Fibroblast of lung (primary cell): Measurements from ENCODE around the gene UNC79. TPM values are rescaled to one million over a fixed set of nuclear protein-coding genes. Genes with fewer than 3 reads are reported as not detected.

Source experiments
- DNase-seq, 2 donors: peaks; one replicate each; pipeline versions ENCODE4 v3.0.0 to v3.0.0-alpha.2; 2010; ENCODE audit warnings: low read depth in 2 of 2
- H2AFZ ChIP-seq: 2 replicates; pipeline ENCODE4 v1.5.1; 2012; ENCODE audit warnings: low read length, control low read depth, inconsistent platforms
- H3K27ac ChIP-seq: 2 replicates; pipeline ENCODE4 v1.5.1; 2011; ENCODE audit warnings: low read length, control low read depth; ENCODE audit not compliant: insufficient read depth
- H3K27me3 ChIP-seq: 2 replicates; pipeline ENCODE4 v1.5.1; 2011; ENCODE audit warnings: mild to moderate bottlenecking, low read length; ENCODE audit not compliant: control insufficient read depth, insufficient read depth
- H3K36me3 ChIP-seq: 2 replicates; pipeline ENCODE4 v1.5.1; 2011; ENCODE audit warnings: low read length; ENCODE audit not compliant: control insufficient read depth, insufficient read depth
- H3K4me1 ChIP-seq: 2 replicates; pipeline ENCODE4 v1.5.1; 2011; ENCODE audit warnings: low read length; ENCODE audit not compliant: control insufficient read depth, insufficient read depth; ENCODE audit errors: extremely low read depth
- H3K4me2 ChIP-seq: 2 replicates; pipeline ENCODE4 v1.5.1; 2011; ENCODE audit warnings: low read length, control low read depth; ENCODE audit not compliant: insufficient read depth; ENCODE audit errors: extremely low read depth
- H3K4me3 ChIP-seq, 4 experiments: fragments of 200-600 bp in 1 of 4; sonication (generic) in 1 of 4; replicated peaks in 1 of 4; 2 replicates each; pipeline ENCODE4 v1.5.1; 2011 to 2016; ENCODE audit warnings: low read length in 4 of 4, low read depth in 3 of 4, mild to moderate bottlenecking in 3 of 4, control low read depth in 2 of 4, inconsistent platforms in 1 of 4, mixed read lengths in 1 of 4; ENCODE audit not compliant: insufficient read depth in 1 of 4; ENCODE audit errors: control extremely low read depth in 1 of 4
- H3K79me2 ChIP-seq: 2 replicates; pipeline ENCODE4 v1.5.1; 2012; ENCODE audit warnings: mild to moderate bottlenecking, low read length, inconsistent platforms; ENCODE audit not compliant: control insufficient read depth, insufficient read depth
- H3K9ac ChIP-seq: 2 replicates; pipeline ENCODE4 v1.5.1; 2011; ENCODE audit warnings: mild to moderate bottlenecking, low read length, control low read depth; ENCODE audit not compliant: insufficient read depth
- H3K9me3 ChIP-seq: 2 replicates; pipeline ENCODE4 v1.5.1; 2012; ENCODE audit warnings: low read depth, low read length; ENCODE audit not compliant: control insufficient read depth, insufficient read depth
- H4K20me1 ChIP-seq: 2 replicates; pipeline ENCODE4 v1.5.1; 2011; ENCODE audit warnings: low read length; ENCODE audit not compliant: control insufficient read depth, insufficient read depth; ENCODE audit errors: extremely low read depth
- CTCF ChIP-seq, 2 donors: IDR thresholded peaks in 1 of 2; conservative IDR thresholded peaks in 1 of 2; 1 replicate in 1 of 2; 2 replicates in 1 of 2; pipeline ENCODE4 v1.5.1; 2011 to 2012; ENCODE audit warnings: low read length in 2 of 2, control low read depth in 1 of 2, inconsistent platforms in 1 of 2, low read depth in 1 of 2, mild to moderate bottlenecking in 1 of 2
- EZH2 ChIP-seq: IDR thresholded peaks from 2 replicates; pipeline ENCODE4 v1.5.1; 2012; ENCODE audit warnings: low read length, control low read depth, mild to moderate bottlenecking; ENCODE audit errors: missing control alignments
- polyA plus RNA-seq, 2 donors: library from polyadenylated mRNA; depleted of rRNA in 1 of 2; stranded (reverse) in 1 of 2; unstranded in 1 of 2; fragments of >200 nt; gene quantifications; 2 replicates each; pipeline ENCODE4 v1.2.1, GENCODE V29; 2011 to 2012; ENCODE audit warnings: missing spikeins in 1 of 2
- total RNA-seq: library from RNA; depleted of rRNA; stranded (reverse); fragments of >200 nt; gene quantifications from 2 replicates; pipeline ENCODE4 v1.2.1, GENCODE V29; 2014

The UNC79 gene
- total and polyA plus RNA-seq, 2 donors (not counting 1 experiment from before 2014, with no cell fraction given): 0.02 to 0.17 TPM

- DNase-seq: no peak
- Histone ChIP-seq H3K4me3 (no peak overlapping the region), H3K36me3 (no peaks in the 10 kb centered on the region), H4K20me1 (no peaks in the 10 kb centered on the region), H3K4me2 (no peak overlapping the region), H3K27me3 (no peaks in the 10 kb centered on the region), H3K9ac (no peak overlapping the region), H3K27ac (no peak overlapping the region), H3K9me3 (no peaks in the 10 kb centered on the region), H3K4me1 (no peaks in the 10 kb centered on the region), H2AFZ (no peak overlapping the region), H3K79me2 (no peaks in the 10 kb centered on the region)
- no peak for TF ChIP-seq EZH2
- no peak for TF ChIP-seq CTCF (conservative IDR thresholded peaks at IDR 0.05 in 1 of 2, IDR thresholded peaks at IDR 0.05 in 1 of 2; ENCODE audit: low read depth in 1 of 2, low read length in 2 of 2)
Measured at GRCh38 chr14:93735206-93735605, 304.5 kb downstream of the UNC79 start.

- Histone ChIP-seq H3K9me3 (no peaks in the 10 kb centered on the region), H3K4me2 (no peak overlapping the region)
Measured at GRCh38 chr14:93736378-93737014, 305.8 kb downstream of the UNC79 start.

GRCh38 chr14:93737634-93738033 lies 306.9 kb downstream of the UNC79 start:
- Histone ChIP-seq H3K9me3 (no peaks in the 10 kb centered on the region), H3K27ac (no peak overlapping the region), H4K20me1 (no peaks in the 10 kb centered on the region), H3K4me1 (no peaks in the 10 kb centered on the region), H3K36me3 (no peaks in the 10 kb centered on the region), H3K4me3 (no peak overlapping the region), H2AFZ (no peak overlapping the region), H3K9ac (no peak overlapping the region), H3K4me2 (no peak overlapping the region), H3K79me2 (no peaks in the 10 kb centered on the region), H3K27me3 (no peaks in the 10 kb centered on the region)
- DNase-seq: no peak
- no peak for TF ChIP-seq CTCF (conservative IDR thresholded peaks at IDR 0.05 in 1 of 2, IDR thresholded peaks at IDR 0.05 in 1 of 2; ENCODE audit: low read depth in 1 of 2, low read length in 2 of 2)
- TF ChIP-seq EZH2: no peak

More at GRCh38 chr14:93736378-93737014, 305.8 kb downstream of the UNC79 start:
- H3K4me1 ChIP-seq: no peaks in the 10 kb centered on the region
- no peaks in the 10 kb centered on the region for H3K36me3 ChIP-seq
- no peak overlapping the region for H3K27ac ChIP-seq
- no peaks in the 10 kb centered on the region for H4K20me1 ChIP-seq
- H3K27me3 ChIP-seq: no peaks in the 10 kb centered on the region
- no peaks in the 10 kb centered on the region for H3K79me2 ChIP-seq
- no peak overlapping the region for H3K4me3 ChIP-seq
- DNase-seq: no peak
- H3K9ac ChIP-seq: no peak overlapping the region
- H2AFZ ChIP-seq: no peak overlapping the region
- TF ChIP-seq EZH2 (no peak), CTCF (conservative IDR thresholded peaks at IDR 0.05 in 1 of 2, IDR thresholded peaks at IDR 0.05 in 1 of 2; ENCODE audit: low read depth in 1 of 2, low read length in 2 of 2) (no peak)
